HL-60 (cell line): ENCODE measurements around the gene TMEM120B.

Experiments used
- DNase-seq, 2 experiments: peaks; one replicate each; pipeline ENCODE4 v3.0.0-alpha.2; 2010 to 2020; ENCODE audit warnings: low read depth in 1 of 2, low spot score in 1 of 2
- H3K27ac ChIP-seq: fragments of 250-450 bp; sonication (Bioruptor Pico); replicated peaks from 2 replicates; pipeline ENCODE4 v1.5.1; 2020; ENCODE audit warnings: mild to moderate bottlenecking, moderate library complexity
- H3K27me3 ChIP-seq: fragments of 250-450 bp; sonication (Bioruptor Pico); 2 replicates; pipeline ENCODE4 v1.5.1; 2021; ENCODE audit warnings: mild to moderate bottlenecking, moderate library complexity; ENCODE audit not compliant: insufficient read depth, poor library complexity, severe bottlenecking
- H3K4me3 ChIP-seq: replicated peaks from 2 replicates; pipeline ENCODE4 v1.5.1; 2011; ENCODE audit warnings: mild to moderate bottlenecking, control low read depth, low read length; ENCODE audit not compliant: insufficient read depth
- CTCF ChIP-seq: IDR thresholded peaks from one replicate; pipeline ENCODE4 v1.5.1; 2011; ENCODE audit warnings: low read length, control low read depth, inconsistent platforms; ENCODE audit not compliant: insufficient read depth
- GABPA ChIP-seq: IDR thresholded peaks from 2 replicates; pipeline ENCODE4 v1.6.1; 2012; ENCODE audit warnings: low read depth
- POLR2AphosphoS5 ChIP-seq: IDR thresholded peaks from 2 replicates; pipeline ENCODE4 v1.6.1; 2012; ENCODE audit warnings: low read depth
- SPI1 ChIP-seq: IDR thresholded peaks from 2 replicates; pipeline ENCODE4 v1.6.1; 2012; ENCODE audit warnings: low read depth, mild to moderate bottlenecking, borderline replicate concordance
- TF ChIP-seq, protein P1 (sequence below): IDR thresholded peaks from 2 replicates; pipeline ENCODE4 v1.6.1; 2012; ENCODE audit warnings: low read depth; ENCODE audit not compliant: insufficient replicate concordance

Gene TMEM120B

DNA sequence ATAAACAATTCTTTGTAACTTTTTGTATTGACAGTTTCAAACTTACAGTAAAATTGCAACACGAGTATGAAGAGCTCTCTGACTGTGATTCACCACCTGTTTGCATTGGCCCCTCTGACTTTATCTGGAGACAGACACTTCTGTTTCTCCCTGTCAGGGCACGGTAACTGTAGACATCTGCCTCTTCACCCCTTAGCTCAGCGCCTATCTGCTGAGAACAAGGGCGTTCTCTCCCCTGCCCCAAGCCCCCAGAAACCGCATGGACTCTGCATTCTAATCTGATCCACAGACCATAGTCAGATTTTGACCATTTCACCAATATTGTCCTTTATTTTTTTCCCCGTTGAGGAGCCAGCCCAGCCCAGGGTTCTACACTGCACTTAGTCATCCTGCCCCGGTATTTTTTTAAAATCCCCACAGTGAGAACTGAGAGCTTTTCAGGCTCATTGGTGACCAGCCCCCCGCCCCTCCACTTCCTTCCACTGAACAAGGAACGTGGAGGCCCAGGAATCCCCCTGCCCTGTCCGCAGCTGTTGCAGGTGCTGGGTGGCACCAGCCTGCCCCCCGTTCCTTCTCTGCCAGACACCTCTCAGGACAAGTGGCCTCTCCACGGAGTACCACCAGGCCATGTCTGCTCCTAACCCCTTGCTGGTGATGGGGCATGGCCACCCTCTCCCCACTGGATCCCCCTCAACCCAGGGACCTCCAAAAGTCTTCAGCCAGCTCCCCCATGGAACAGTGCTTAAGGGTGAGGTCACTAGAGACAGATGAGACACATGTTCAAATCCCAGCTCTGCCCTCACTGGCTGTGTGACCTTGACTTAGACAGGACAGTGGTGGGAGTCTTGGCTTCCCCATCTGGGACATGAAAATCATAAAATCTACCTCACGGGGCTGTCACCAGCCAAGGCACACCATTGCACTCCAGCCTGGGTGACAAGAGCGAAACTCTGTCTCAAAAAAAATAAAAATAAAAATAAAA, 69.7 kb downstream of the TMEM120B start:
- no peak overlapping the region for H3K27ac ChIP-seq
- TF ChIP-seq CTCF (no peak), POLR2AphosphoS5 (no peak), SPI1 (no peak), GABPA (no peak)
- TF ChIP-seq, protein P1, sequence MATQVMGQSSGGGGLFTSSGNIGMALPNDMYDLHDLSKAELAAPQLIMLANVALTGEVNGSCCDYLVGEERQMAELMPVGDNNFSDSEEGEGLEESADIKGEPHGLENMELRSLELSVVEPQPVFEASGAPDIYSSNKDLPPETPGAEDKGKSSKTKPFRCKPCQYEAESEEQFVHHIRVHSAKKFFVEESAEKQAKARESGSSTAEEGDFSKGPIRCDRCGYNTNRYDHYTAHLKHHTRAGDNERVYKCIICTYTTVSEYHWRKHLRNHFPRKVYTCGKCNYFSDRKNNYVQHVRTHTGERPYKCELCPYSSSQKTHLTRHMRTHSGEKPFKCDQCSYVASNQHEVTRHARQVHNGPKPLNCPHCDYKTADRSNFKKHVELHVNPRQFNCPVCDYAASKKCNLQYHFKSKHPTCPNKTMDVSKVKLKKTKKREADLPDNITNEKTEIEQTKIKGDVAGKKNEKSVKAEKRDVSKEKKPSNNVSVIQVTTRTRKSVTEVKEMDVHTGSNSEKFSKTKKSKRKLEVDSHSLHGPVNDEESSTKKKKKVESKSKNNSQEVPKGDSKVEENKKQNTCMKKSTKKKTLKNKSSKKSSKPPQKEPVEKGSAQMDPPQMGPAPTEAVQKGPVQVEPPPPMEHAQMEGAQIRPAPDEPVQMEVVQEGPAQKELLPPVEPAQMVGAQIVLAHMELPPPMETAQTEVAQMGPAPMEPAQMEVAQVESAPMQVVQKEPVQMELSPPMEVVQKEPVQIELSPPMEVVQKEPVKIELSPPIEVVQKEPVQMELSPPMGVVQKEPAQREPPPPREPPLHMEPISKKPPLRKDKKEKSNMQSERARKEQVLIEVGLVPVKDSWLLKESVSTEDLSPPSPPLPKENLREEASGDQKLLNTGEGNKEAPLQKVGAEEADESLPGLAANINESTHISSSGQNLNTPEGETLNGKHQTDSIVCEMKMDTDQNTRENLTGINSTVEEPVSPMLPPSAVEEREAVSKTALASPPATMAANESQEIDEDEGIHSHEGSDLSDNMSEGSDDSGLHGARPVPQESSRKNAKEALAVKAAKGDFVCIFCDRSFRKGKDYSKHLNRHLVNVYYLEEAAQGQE, result no peak
- peak in 1 of 2 experiments; percentile 34 for DNase-seq
- H3K27me3 ChIP-seq, result no peaks in the 10 kb centered on the region
- no peak overlapping the region for H3K4me3 ChIP-seq

GRCh38 chr12:121783766-121784165, 71.2 kb downstream of the TMEM120B start:
- no peak for TF ChIP-seq POLR2AphosphoS5
- no peak for TF ChIP-seq SPI1
- no peak for TF ChIP-seq CTCF
- TF ChIP-seq GABPA, result no peak
- TF ChIP-seq, protein P1, result no peak
- Histone ChIP-seq H3K27ac (no peak overlapping the region), H3K27me3 (no peaks in the 10 kb centered on the region), H3K4me3 (no peak overlapping the region)
- no peak for DNase-seq

DNA sequence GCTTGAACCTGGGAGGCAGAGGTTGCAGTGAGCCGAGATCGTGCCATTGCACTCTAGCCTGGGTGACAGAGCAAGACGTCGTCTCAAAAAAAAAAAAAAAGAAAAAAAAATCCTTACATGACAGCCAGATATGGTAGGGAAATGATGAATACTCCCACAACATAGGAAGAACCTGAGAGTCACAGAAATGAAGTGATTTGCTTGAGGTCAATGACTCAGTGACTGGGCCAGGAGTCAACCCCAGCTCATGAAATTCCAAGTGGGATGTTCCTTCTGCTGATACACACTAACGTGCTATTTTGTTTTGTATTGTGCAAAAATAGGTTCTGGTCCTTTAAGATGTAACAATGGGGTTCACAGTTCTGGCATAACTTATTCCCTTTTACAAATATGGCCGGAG, 71.9 kb downstream of the TMEM120B start:
- DNase-seq, result no peak
- no peak overlapping the region for H3K4me3 ChIP-seq
- no peak for TF ChIP-seq GABPA
- no peak for TF ChIP-seq CTCF

More for the DNA sequence above, 71.9 kb downstream of the TMEM120B start:
- Histone ChIP-seq H3K27ac (no peak overlapping the region), H3K27me3 (no peaks in the 10 kb centered on the region)
